AG09319 (cell line): ENCODE results near the gene GNAO1.

Experiments
- DNase-seq: peaks from one replicate; pipeline ENCODE4 v3.0.0-alpha.2; 2010; ENCODE audit warnings: low read depth; ENCODE audit errors: extremely low read depth
- TF ChIP-seq, protein P1 (sequence below): IDR thresholded peaks from 2 replicates; pipeline ENCODE4 v1.5.1; 2011; ENCODE audit warnings: low read depth, mild to moderate bottlenecking, inconsistent platforms, low read length, moderate library complexity

The GNAO1 gene

DNA sequence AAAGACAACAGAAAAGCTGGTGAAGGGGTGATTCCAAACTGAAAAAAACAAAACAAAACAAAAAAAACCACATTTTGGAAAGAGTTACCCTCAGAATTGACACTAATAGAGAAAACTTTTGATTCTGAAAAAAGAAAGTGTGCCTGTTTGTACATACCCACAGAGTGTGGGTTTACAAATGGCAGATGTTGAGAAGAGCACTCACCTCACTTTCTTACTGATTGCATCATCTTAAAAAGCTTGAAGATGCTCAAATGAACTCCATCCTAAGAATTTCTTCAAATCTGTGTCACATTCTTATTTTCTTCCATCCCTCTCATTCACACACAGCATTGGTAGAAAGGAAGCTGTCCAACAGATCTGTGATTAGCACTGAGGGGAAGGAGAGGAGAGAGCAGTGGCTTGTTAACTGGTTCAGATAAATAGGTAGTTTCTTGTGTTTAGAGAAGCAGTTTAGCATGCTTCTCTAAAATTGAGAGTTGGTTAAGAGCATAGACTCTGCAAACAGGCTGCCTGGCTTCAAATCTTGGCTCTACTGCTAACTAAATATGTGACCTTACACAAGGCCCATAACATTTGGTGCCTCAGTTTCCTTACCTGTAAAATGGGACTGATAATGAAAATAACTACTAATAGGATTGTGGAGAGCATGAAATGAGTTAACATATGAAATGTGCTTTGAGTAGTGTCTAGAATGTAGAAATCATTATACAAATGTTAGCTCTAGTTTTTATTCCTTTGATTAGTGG lies 6.9 kb downstream of the GNAO1 start:
- TF ChIP-seq, protein P1, sequence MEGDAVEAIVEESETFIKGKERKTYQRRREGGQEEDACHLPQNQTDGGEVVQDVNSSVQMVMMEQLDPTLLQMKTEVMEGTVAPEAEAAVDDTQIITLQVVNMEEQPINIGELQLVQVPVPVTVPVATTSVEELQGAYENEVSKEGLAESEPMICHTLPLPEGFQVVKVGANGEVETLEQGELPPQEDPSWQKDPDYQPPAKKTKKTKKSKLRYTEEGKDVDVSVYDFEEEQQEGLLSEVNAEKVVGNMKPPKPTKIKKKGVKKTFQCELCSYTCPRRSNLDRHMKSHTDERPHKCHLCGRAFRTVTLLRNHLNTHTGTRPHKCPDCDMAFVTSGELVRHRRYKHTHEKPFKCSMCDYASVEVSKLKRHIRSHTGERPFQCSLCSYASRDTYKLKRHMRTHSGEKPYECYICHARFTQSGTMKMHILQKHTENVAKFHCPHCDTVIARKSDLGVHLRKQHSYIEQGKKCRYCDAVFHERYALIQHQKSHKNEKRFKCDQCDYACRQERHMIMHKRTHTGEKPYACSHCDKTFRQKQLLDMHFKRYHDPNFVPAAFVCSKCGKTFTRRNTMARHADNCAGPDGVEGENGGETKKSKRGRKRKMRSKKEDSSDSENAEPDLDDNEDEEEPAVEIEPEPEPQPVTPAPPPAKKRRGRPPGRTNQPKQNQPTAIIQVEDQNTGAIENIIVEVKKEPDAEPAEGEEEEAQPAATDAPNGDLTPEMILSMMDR = no peak
- no peak for DNase-seq

- TF ChIP-seq, protein P1 = no peak
- no peak for DNase-seq
Observed at GRCh38 chr16:56198755-56199114, 7.4 kb downstream of the GNAO1 start.

GRCh38 chr16:56199164-56199563 lies 7.9 kb downstream of the GNAO1 start:
- no peak for DNase-seq
- TF ChIP-seq, protein P1 = no peak

DNA sequence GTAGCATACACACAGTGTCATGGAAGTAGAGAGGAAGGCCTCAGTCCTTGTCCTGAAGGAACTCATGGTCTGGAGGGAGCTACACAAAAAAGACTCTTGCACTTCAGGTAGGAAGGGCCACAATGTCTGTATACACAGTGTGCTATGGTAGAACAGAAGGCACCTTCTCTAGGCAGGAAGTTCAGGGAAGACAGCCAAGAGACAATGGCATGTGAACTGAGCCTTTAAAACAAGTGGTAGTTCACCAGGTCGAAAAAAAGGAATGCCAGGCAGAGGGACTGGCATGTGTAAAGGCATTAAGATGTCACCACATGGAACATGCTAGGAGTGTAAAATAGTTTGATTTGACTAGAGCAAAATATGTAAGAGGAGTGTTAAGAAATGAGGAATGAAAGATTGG lies 9.7 kb downstream of the GNAO1 start:
- DNase-seq = no peak

GRCh38 chr16:56202036-56202435 lies 10.7 kb downstream of the GNAO1 start:
- no peak for DNase-seq
- TF ChIP-seq, protein P1 = no peak

More for the DNA sequence above, 9.7 kb downstream of the GNAO1 start:
- TF ChIP-seq, protein P1 = no peak

DNA sequence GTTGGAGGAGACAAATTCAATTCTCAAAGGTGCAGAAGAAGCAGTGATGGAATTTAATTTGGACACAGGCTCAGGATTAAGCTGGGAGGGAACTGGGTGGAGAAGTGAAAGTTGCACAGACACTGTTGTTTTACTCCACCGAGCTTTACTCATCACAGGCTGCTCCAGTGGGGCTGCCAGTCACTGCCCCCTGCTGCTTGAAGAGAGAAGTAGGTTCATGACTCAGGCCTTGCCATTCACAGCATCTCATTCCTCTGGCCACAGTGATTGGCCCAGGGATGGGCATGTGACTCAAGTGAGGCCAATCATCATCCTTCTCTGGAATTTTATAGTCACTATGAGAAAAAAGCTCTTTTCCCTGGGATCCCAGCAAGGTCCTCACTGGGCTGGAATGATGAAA lies 11.8 kb downstream of the GNAO1 start:
- TF ChIP-seq, protein P1 = peak; percentile 1
- no peak for DNase-seq

DNA sequence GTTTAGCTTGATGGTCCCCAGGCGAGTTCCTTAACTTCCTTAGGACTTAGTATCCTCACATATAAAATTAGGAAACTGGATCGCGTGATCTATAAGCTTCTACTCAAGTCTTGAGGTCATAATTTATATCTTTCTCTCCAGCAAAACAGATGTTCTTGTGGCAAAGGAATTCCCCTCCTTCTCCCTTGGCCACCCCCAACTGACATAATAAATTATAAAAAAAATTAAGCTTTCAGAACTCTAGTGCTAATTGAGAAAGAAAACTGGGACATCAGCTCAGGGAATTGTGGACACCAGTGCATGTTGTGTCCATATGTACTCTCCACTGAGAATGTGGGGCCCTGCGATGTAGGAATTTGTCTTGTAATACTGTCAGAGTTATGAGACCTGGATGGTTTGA lies 13.5 kb downstream of the GNAO1 start:
- DNase-seq = no peak
- TF ChIP-seq, protein P1 = no peak
